Inflammatory macrophage (primary cell): ENCODE data around the gene SCYL2.
"Not testable (repeated sequence)": the region's sequence is repeated elsewhere in the genome, so short reads cannot be mapped to it uniquely, and the experiment has no call there.

Source experiments
- DNase-seq, 2 donors: peaks; one replicate each; pipeline ENCODE4 v3.0.0-alpha.2; 2020 to 2022
- total RNA-seq, 18 experiments: gene quantifications; one replicate each; lab custom pipeline; 2026; ENCODE audit warnings: mixed read lengths in 6 of 18, inconsistent platforms in 2 of 18; lab: John Stamatoyannopoulos, UW

Gene SCYL2
- total RNA-seq: 102 to 186 (median 143) reads per million in 18 experiments

DNA sequence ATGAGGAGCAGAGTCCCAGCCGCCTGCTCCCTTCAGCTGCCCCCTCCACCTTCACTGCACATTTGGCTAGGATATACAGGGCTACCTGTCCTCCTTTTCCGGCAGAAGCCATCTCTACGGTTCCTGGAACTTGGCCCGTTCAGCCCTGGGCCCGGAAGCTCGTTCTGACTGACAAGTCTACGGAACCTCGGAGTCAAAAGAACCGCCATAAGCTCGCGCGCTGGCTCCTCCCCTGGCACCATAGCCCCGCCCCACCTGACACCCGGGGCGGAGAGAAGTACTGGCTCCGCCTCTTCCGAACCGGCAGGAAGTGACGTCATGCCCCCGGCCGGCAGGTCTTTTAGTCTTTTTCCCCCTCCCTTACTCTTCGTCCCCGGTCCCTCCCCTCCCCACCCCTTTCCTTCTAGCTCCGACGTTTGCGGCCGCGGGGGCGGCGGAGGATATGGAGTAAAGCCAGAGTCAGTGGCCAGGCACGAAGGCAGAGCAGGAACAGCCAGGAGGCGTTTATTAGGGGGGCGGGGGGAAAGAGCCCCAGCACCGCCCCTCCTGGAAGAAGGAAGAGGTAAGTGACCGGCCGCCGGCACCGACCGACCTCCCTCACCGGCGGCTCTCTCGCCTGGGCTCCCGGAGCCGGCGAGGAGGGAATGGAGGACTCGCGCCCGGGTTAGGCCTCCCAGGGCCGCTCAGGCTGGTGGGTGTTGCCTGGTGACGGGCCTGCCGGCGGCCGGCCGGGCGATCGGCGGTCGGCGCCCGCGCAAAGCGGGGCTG is at the start of gene SCYL2, which contains the start of gene DEPDC4:
Gene SCYL2 (plus strand): TSS at position 343 of the 768 bp plus-strand sequence. CDS start 15,794 bp downstream, outside the sequence.
Gene DEPDC4 (minus strand): TSS at position 245 of the 768 bp plus-strand sequence. CDS start 3 bp downstream, at position 242.
- DNase-seq: peak; percentile 99

DNA sequence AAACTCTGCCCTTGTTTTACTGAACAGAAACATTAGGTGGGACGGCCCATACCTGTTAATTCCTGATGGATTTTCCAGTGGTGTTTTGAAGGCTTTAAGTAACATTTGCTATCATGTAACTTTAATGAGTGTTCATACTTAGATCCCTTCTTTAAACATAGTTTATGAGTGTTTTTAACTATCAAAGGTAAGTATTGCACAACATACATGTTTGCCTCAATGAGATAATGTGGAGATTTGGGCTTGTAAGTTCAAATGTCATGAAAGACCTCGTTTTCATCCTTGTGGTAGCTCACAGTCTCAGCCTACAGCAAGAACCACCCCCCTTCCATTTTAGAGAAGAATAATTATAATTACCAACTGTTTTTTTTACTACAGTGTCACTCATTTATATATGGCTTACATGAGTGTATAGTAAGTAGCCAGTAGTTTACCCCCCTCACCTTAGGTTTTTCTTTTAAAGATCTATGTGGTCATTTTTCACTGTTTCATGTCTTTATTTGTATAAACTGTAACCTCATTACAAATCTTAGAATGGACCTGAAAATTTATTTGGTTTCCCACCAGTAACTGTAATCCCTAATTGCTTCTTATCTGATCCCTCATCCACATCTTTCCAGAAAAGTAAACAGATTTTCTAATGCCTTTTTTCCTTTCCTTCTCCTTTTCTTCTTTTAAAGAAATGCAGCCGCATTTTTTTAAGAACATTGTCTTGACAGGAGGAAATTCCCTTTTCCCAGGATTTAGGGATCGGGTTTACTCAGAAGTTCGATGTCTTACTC is 47.5 kb upstream of the SCYL2 start:
- no peak for DNase-seq

DNA sequence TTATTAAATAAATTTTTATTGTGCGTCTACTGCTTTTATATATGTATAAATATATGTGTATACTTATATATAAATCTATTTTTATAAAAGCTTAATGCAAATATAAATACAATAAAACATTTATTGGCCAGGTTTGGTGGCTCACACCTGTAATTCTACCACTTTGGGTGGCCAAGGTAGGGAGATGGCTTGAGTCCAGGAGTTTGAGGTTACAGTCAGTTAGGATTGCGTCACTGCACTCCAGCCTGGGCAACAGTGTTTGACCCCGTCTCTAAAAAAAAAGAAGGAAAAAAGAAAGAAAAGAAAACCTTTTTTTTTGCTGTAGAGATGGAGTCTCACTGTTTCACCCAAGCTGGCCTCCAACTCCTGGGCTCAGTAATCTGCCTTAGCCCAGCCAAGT is 45.5 kb upstream of the SCYL2 start:
- no peak for DNase-seq

- not testable (repeated sequence) for DNase-seq
Observed at GRCh38 chr12:100222173-100222572, 44.8 kb upstream of the SCYL2 start.

DNA sequence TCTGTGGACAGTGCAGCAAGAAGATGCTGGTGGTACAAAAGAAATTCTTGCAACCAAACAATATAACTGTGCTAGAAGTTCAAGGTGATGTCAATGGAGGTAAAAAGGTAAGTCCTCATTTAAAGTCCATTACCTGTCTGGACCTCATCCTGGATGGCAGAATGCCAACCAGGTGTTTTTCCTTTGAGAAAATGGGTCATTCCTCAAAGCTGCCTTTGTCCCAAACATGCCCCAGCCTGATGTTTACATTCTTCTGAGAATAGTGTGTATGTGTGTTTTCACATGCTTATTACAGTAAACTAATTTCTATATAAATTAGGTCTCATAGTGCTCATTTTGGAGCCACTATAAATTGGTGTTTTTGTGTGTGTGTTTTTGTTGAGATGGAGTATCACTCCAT is 41.5 kb upstream of the SCYL2 start:
- no peak for DNase-seq

DNA sequence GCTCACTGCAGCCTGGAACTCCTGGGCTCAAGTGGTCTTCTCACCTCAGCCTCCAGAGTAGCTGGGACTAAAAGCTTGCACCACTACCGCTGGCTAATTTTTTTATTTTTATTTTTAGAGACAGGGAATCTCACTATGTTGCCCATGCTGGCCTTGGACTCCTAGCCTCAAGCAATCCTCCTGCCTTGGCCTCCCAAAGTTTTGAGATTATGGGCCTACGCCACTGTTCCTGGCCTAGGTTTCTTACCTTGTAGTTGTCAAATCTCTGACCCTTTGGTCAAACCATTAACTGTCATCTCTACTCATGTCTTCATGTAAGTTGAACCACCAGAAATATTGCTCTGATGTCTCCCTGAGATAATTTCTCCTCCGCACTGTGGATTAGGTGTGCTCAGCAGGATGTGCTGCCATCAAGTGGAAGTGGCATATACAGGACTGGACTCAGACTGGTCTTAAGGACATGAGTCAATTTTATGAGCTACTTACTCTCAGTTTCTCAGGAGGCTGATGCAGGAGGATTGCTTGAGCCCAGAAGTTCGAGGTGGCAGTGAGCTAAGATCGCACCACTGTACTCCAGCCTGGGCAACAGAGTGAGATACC is 37.8 kb upstream of the SCYL2 start:
- peak in 1 of 2 donors; percentile 11 for DNase-seq

DNA sequence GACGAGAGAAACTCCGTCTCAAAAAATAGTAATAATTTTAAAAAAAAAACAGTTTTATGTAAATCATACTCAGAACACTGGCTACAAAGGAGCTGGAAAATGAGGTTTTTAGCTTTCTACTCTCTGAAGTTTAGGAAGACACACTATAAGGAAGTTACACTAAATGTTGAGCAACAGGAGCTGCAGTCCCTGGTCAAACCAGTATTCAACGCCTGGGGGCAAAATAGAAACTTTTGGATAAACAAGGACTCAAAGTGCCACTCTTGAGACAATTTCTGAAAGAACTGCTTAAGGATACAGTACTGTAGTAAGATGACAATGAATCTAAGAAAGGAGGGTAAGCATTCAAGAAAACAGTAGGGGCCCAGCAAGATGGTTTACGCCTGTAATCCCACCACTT is 37.1 kb upstream of the SCYL2 start:
- DNase-seq: peak; percentile 44 to 45

DNA sequence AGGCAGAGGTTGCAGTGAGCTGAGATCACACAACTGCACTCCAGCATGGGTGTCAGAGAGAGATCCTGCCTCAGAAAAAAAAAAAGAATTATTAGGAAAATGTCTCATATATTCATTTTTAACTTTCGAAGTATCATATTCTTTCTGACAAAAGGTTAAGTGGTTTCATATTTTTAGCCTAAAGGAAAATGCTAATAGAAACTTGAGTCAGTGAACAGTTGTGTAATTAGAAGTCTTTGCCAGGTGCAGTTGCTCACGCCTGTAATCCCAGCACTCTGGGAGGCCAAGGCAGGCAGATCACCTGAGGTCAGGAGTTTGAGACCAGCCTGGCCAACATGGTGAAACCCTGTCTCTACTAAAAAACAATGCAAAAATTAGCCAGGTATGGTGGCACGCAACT is 35.1 kb upstream of the SCYL2 start:
- not testable (repeated sequence) for DNase-seq

GRCh38 chr12:100234166-100234565 is 32.8 kb upstream of the SCYL2 start:
- no peak for DNase-seq

GRCh38 chr12:100234591-100235304 is 32.2 kb upstream of the SCYL2 start:
- peak; percentile 51 to 60 for DNase-seq

DNA sequence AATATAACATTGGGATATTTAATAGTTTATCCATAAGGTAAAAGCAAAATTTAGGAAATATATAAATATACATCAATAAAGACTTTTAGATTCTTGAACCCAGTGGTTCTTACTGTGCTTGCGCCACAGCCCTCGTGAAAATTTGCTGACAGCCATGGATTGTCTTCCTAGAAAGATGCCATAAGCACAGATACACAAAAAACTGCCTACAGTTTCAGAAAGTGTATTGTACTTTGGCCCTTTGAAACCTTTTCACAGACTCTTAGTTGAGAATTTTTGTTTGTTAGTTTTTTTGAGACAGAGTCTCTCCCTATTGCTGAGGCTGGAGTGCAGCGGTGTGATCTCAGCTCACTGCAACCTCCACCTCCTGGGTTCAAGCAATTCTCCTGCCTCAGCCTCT is 28.2 kb upstream of the SCYL2 start:
- no peak for DNase-seq

- DNase-seq: no peak
Observed at GRCh38 chr12:100239589-100239988, 27.4 kb upstream of the SCYL2 start.

DNA sequence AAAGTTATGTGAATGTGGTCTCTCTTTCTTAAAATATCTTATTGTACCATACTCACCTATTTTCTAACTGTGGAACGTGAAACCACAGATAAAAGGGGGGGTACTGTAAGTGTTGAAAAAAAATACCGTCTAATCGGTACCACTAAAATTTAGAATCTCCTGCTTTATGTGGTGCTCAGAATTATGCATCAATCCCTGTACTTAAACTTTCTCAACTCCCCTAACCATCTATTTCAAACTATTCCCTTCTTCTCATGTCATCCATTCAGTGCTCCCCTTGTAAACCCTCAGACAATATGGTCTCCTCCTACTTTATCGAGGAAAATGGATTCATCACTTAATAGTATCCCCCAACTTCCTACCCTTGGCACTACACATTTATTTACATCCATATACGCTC is 23.8 kb upstream of the SCYL2 start:
- no peak for DNase-seq

- no peak for DNase-seq
Observed at GRCh38 chr12:100247765-100248164, 19.2 kb upstream of the SCYL2 start.

GRCh38 chr12:100248886-100249285 is 18.1 kb upstream of the SCYL2 start:
- DNase-seq: no peak

- peak; percentile 10 to 15 for DNase-seq
Observed at GRCh38 chr12:100249941-100250340, 17.0 kb upstream of the SCYL2 start.

DNA sequence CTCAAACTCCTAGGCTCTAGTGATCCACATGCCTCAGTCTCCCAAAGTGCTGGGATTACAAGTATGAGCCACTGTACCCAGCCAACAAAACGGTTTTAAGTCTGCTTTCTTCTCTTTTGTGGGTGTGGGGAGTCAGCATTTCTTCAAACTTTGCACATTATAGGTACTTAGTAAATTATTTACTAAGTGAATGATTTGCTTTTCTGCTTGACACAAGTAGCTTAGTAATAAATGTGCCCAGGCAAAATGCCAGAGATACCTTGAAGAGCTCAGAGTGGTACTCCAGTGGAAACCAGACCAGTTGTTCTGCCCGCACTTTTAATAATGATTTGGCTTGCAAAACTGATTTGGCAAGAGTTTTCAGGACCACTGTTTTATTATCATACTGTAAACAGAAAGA is 15.1 kb upstream of the SCYL2 start:
- DNase-seq: no peak

GRCh38 chr12:100253437-100253836 is 13.5 kb upstream of the SCYL2 start:
- no peak for DNase-seq

GRCh38 chr12:100254876-100255275 is 12.1 kb upstream of the SCYL2 start:
- DNase-seq: no peak

DNA sequence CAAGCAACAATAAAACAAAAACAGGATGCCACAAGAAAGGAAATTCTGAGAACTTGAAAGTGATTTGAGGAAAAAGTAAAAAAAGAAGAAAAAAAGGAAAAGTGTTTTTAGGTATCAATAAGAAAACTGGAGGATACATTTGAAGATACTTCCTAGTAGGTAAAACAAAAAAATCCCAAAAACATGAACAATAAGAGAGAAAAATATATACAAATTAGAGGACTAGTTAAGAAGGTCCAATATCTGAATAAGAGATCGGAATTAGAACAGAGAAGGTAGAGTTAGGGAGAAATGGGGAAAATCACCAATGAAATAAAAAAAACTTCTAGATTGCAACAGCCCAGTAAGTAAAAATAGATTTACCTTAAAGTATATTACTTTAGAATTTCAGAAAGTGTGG is 8.8 kb upstream of the SCYL2 start:
- DNase-seq: no peak

DNA sequence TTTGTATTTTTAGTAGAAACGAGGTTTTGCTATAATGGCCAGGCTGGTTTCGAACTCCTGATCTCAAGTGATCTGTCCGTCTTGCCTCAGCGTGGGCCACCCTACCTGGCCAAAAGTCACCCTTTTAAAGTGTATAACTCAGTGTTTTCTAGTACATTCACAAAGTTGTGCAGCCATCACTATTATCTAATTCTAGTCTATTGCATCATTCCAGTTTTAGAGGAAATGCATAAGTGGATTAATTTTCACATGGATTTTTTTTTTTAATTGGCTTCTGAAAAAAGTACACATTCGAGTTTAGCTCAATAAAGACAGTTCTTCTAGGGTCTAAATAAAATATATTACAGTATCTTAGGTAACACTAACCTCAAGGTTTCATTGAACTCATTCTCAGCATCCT is 3.8 kb upstream of the SCYL2 start:
- no peak for DNase-seq

- DNase-seq: not testable (repeated sequence)
Observed at GRCh38 chr12:100265107-100265506, 1.9 kb upstream of the SCYL2 start.
